H9 (cell line): ENCODE data around the gene PEX19. TPM values are rescaled to one million over a fixed set of nuclear protein-coding genes. Genes with fewer than 3 reads are reported as not detected.

Source experiments
- DNase-seq: peaks from one replicate; pipeline ENCODE4 v3.0.0-alpha.2; 2017
- H2AFZ ChIP-seq: one replicate; pipeline ENCODE4 v1.6.1; 2013; ENCODE audit warnings: mild to moderate bottlenecking, low read length, control low read depth, moderate library complexity
- H2AK5ac ChIP-seq: 2 replicates; pipeline ENCODE4 v1.6.1; 2013; ENCODE audit warnings: low read length, control low read depth, mixed read lengths; ENCODE audit not compliant: insufficient read length
- H2BK120ac ChIP-seq: one replicate; pipeline ENCODE4 v1.6.1; 2013; ENCODE audit warnings: low read depth, mild to moderate bottlenecking, low read length, control low read depth, inconsistent platforms; ENCODE audit not compliant: poor library complexity, severe bottlenecking
- H2BK12ac ChIP-seq: 2 replicates; pipeline ENCODE4 v1.6.1; 2013; ENCODE audit warnings: low read length, control low read depth, mixed read lengths, low read depth; ENCODE audit not compliant: insufficient read length
- H2BK15ac ChIP-seq: 2 replicates; pipeline ENCODE4 v1.6.1; 2013; ENCODE audit warnings: low read depth, low read length, control low read depth
- H2BK20ac ChIP-seq: one replicate; pipeline ENCODE4 v1.6.1; 2013; ENCODE audit warnings: low read depth, mild to moderate bottlenecking, low read length, control low read depth, inconsistent platforms; ENCODE audit not compliant: poor library complexity, severe bottlenecking
- H2BK5ac ChIP-seq: 2 replicates; pipeline ENCODE4 v1.6.1; 2013; ENCODE audit warnings: low read length, control low read depth, mixed read lengths; ENCODE audit not compliant: insufficient read length
- H3K14ac ChIP-seq: 2 replicates; pipeline ENCODE4 v1.6.1; 2013; ENCODE audit warnings: low read length, control low read depth; ENCODE audit not compliant: insufficient read depth
- H3K18ac ChIP-seq: 2 replicates; pipeline ENCODE4 v1.6.1; 2013; ENCODE audit warnings: low read depth, mild to moderate bottlenecking, mixed read lengths, low read length, control low read depth; ENCODE audit not compliant: insufficient read length
- H3K23ac ChIP-seq: 2 replicates; pipeline ENCODE4 v1.6.1; 2013; ENCODE audit warnings: low read length, control low read depth, mixed read lengths, low read depth; ENCODE audit not compliant: insufficient read length
- H3K23me2 ChIP-seq: 2 replicates; pipeline ENCODE4 v1.6.1; 2013; ENCODE audit warnings: low read depth, mild to moderate bottlenecking, mixed read lengths, low read length, control low read depth; ENCODE audit not compliant: insufficient read length, poor library complexity, severe bottlenecking
- H3K27ac ChIP-seq: 2 replicates; pipeline ENCODE4 v1.5.1; 2013; ENCODE audit warnings: low read length, control low read depth, mixed read lengths, low read depth; ENCODE audit not compliant: insufficient read length
- H3K27me3 ChIP-seq: 2 replicates; pipeline ENCODE4 v1.6.1; 2013; ENCODE audit warnings: low read length, control low read depth, inconsistent platforms; ENCODE audit not compliant: insufficient read depth
- H3K4ac ChIP-seq: 2 replicates; pipeline ENCODE4 v1.6.1; 2013; ENCODE audit warnings: low read depth, mild to moderate bottlenecking, control low read depth, inconsistent platforms, low read length, moderate library complexity
- H3K4me1 ChIP-seq: 2 replicates; pipeline ENCODE4 v1.6.1; 2013; ENCODE audit warnings: low read length, control low read depth, inconsistent platforms; ENCODE audit not compliant: insufficient read depth
- H3K4me2 ChIP-seq: 2 replicates; pipeline ENCODE4 v1.6.1; 2013; ENCODE audit warnings: low read length, control low read depth, mixed read lengths; ENCODE audit not compliant: insufficient read length, insufficient read depth
- H3K56ac ChIP-seq: 2 replicates; pipeline ENCODE4 v1.6.1; 2013; ENCODE audit warnings: low read depth, mild to moderate bottlenecking, mixed read lengths, low read length, control low read depth; ENCODE audit not compliant: insufficient read length
- H3K79me1 ChIP-seq: 2 replicates; pipeline ENCODE4 v1.6.1; 2013; ENCODE audit warnings: low read depth, mild to moderate bottlenecking, moderate library complexity, low read length, control low read depth, inconsistent platforms; ENCODE audit not compliant: insufficient read depth, poor library complexity, severe bottlenecking
- H3K79me2 ChIP-seq: 2 replicates; pipeline ENCODE4 v1.6.1; 2013; ENCODE audit warnings: low read length, control low read depth, inconsistent platforms; ENCODE audit not compliant: insufficient read depth
- H3K9ac ChIP-seq: 2 replicates; pipeline ENCODE4 v1.6.1; 2013; ENCODE audit warnings: low read length, control low read depth, mixed read lengths; ENCODE audit not compliant: insufficient read length; ENCODE audit errors: extremely low read depth
- H3K9me3 ChIP-seq: one replicate; pipeline ENCODE4 v1.6.1; 2013; ENCODE audit warnings: low read depth, low read length, inconsistent platforms; ENCODE audit not compliant: control insufficient read depth
- H3T11ph ChIP-seq: one replicate; pipeline ENCODE4 v1.6.1; 2013; ENCODE audit warnings: mild to moderate bottlenecking, low read length, control low read depth, inconsistent platforms
- H4K20me1 ChIP-seq: one replicate; pipeline ENCODE4 v1.6.1; 2013; ENCODE audit not compliant: control insufficient read depth, insufficient read length, insufficient read depth
- H4K5ac ChIP-seq: 2 replicates; pipeline ENCODE4 v1.6.1; 2013; ENCODE audit warnings: low read depth, mild to moderate bottlenecking, mixed read lengths, low read length, control low read depth; ENCODE audit not compliant: insufficient read length
- H4K8ac ChIP-seq: replicated peaks from 2 replicates; pipeline ENCODE4 v1.6.1; 2013; ENCODE audit warnings: low read length, control low read depth, mixed read lengths, low read depth; ENCODE audit not compliant: insufficient read length
- H4K91ac ChIP-seq: 2 replicates; pipeline ENCODE4 v1.6.1; 2013; ENCODE audit warnings: low read depth, mild to moderate bottlenecking, moderate library complexity, mixed read lengths, low read length, control low read depth; ENCODE audit not compliant: insufficient read length
- H3K27ac Mint-ChIP-seq, 3 experiments: 2 replicates in 2 of 3; 3 replicates in 1 of 3; pipeline ENCODE4 v1.8.0; 2020 to 2021; ENCODE audit warnings: mixed read lengths in 3 of 3, mild to moderate bottlenecking in 1 of 3, moderate library complexity in 1 of 3
- H3K27me3 Mint-ChIP-seq: 2 replicates; pipeline ENCODE4 v1.8.0; 2021; ENCODE audit warnings: low read depth, mild to moderate bottlenecking, moderate library complexity, mixed read lengths
- H3K36me3 Mint-ChIP-seq, 3 experiments: 2 replicates in 2 of 3; 3 replicates in 1 of 3; pipeline ENCODE4 v1.8.0; 2020 to 2021; ENCODE audit warnings: low read depth in 3 of 3, mixed read lengths in 3 of 3; ENCODE audit not compliant: insufficient read depth in 1 of 3
- H3K4me1 Mint-ChIP-seq, 2 experiments: 2 replicates each; pipeline ENCODE4 v1.8.0; 2020; ENCODE audit warnings: mixed read lengths in 2 of 2
- H3K4me3 Mint-ChIP-seq, 2 experiments: 2 replicates in 1 of 2; 3 replicates in 1 of 2; pipeline ENCODE4 v1.8.0; 2020 to 2021; ENCODE audit warnings: mild to moderate bottlenecking in 2 of 2, mixed read lengths in 2 of 2, moderate library complexity in 1 of 2
- H3K9me3 Mint-ChIP-seq, 2 experiments: 2 replicates in 1 of 2; 3 replicates in 1 of 2; pipeline ENCODE4 v1.8.0; 2020; ENCODE audit warnings: mild to moderate bottlenecking in 2 of 2, mixed read lengths in 2 of 2, moderate library complexity in 1 of 2
- CTCF ChIP-seq: fragments of 200-600 bp; sonication (generic); conservative IDR thresholded peaks from 3 replicates; pipeline ENCODE4 v1.8.0; 2021; ENCODE audit warnings: antibody characterized with exemption, mild to moderate bottlenecking
- WGBS: extraction: QIAGEN DNeasy Blood & Tissue Kit; methylation state at CpG from one replicate; pipeline ENCODE4 v1.1.7; 2013; ENCODE audit warnings: missing lambda C conversion rate, low lambda C conversion rate, mixed read lengths; ENCODE audit not compliant: insufficient read length; ENCODE audit errors: extremely low coverage; 5-methylcytosine and 5-hydroxymethylcytosine counted together
- total RNA-seq: library from RNA; stranded (reverse); gene quantifications from 2 replicates; pipeline ENCODE4 v1.2.1, GENCODE V29; 2021

The PEX19 gene
- total RNA-seq, 1 experiment from 2014 or later = 92.7 TPM

DNA sequence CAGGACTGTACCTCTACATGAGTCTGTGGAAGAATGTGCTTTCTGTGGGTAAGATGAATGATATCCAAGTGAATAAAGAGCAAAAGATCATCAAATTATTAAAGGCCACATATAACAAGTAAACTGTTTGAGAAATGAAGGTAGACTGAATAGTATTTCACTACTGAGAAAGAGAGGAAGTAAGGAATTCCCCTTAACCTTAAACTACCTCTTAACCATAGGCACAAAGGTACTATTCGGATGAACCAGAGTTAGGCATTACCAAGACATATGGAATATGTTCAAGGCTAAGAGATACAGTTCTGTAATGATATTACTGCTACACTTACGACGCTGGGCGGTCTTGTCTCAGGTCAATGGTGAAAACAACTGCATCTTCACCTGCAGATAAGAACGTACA lies 48.1 kb downstream of the PEX19 start:
- H3K23me2 ChIP-seq = no peaks in the 10 kb centered on the region
- no peak overlapping the region for H3T11ph ChIP-seq
- H3K79me1 ChIP-seq = no peaks in the 10 kb centered on the region
- no peaks in the 10 kb centered on the region; a peak in 1 of 5 replicates for H3K9me3 Mint-ChIP-seq
- H3K9ac ChIP-seq = no peak overlapping the region
- H4K8ac ChIP-seq = no peak overlapping the region
- H2BK15ac ChIP-seq = no peak overlapping the region
- H3K56ac ChIP-seq = no peak overlapping the region
- no peak overlapping the region for H3K23ac ChIP-seq
- WGBS = no CpG with 5 or more reads among the region's 5 CpGs
- TF ChIP-seq CTCF = no peak
- no peaks in the 10 kb centered on the region for H3K27me3 Mint-ChIP-seq
- H4K5ac ChIP-seq = no peak overlapping the region
- no peak overlapping the region for H3K27ac ChIP-seq
- no peak overlapping the region for H2BK5ac ChIP-seq
- no peak overlapping the region for H3K4me3 Mint-ChIP-seq
- H3K4me2 ChIP-seq = no peak overlapping the region
- no peaks in the 10 kb centered on the region for H3K9me3 ChIP-seq
- no peak overlapping the region for H2AFZ ChIP-seq
- no peak for DNase-seq
- H3K18ac ChIP-seq = no peak overlapping the region
- H2AK5ac ChIP-seq = no peak overlapping the region
- no peak overlapping the region for H4K91ac ChIP-seq
- no peaks in the 10 kb centered on the region for H3K27me3 ChIP-seq
- no peak overlapping the region for H2BK20ac ChIP-seq
- H3K14ac ChIP-seq = no peak overlapping the region
- H2BK12ac ChIP-seq = no peak overlapping the region
- no peaks in the 10 kb centered on the region for H4K20me1 ChIP-seq
- H2BK120ac ChIP-seq = no peak overlapping the region
- no peak overlapping the region for H3K4ac ChIP-seq
- no peak overlapping the region for H3K27ac Mint-ChIP-seq
- peaks cover 15 to 72% (median 52%) of the 10 kb centered on the region in 3 experiments; a peak in 6 of 7 replicates for H3K36me3 Mint-ChIP-seq
- no peaks in the 10 kb centered on the region for H3K4me1 ChIP-seq
- H3K4me1 Mint-ChIP-seq = peaks cover 4% of the 10 kb centered on the region in 2 experiments; a peak in 2 of 4 replicates
- H3K79me2 ChIP-seq = no peaks in the 10 kb centered on the region
